CD4-positive, alpha-beta T cell treated with Interleukin-15 for 1 hour (primary cell): Measurements from ENCODE around the gene NME7.
"Not testable (repeated sequence)": the region's sequence is repeated elsewhere in the genome, so short reads cannot be mapped to it uniquely, and the experiment has no call there.

Experiments used
- DNase-seq: peaks from one replicate; pipeline ENCODE4 v3.0.0-alpha.2; 2020

NME7 gene

GRCh38 chr1:169212088-169212487, 155.5 kb downstream of the NME7 start:
- no peak for DNase-seq

GRCh38 chr1:169207797-169208520, 159.6 kb downstream of the NME7 start:
- DNase-seq: no peak

GRCh38 chr1:169204157-169204556, 163.4 kb downstream of the NME7 start:
- no peak for DNase-seq

GRCh38 chr1:169202791-169203665, 164.6 kb downstream of the NME7 start:
- DNase-seq: no peak

- DNase-seq: no peak
Measured at GRCh38 chr1:169201084-169201619, 166.4 kb downstream of the NME7 start.

GRCh38 chr1:169200319-169200718, 167.3 kb downstream of the NME7 start:
- no peak for DNase-seq

GRCh38 chr1:169196581-169196980, 171.0 kb downstream of the NME7 start:
- no peak for DNase-seq

- no peak for DNase-seq
Measured at GRCh38 chr1:169196161-169196560, 171.4 kb downstream of the NME7 start.

GRCh38 chr1:169193191-169193850, 174.3 kb downstream of the NME7 start:
- DNase-seq: no peak

GRCh38 chr1:169186106-169186505, 181.5 kb downstream of the NME7 start:
- DNase-seq: no peak

- DNase-seq: no peak
Measured at GRCh38 chr1:169184812-169185211, 182.8 kb downstream of the NME7 start.

- DNase-seq: no peak
Measured at GRCh38 chr1:169180174-169180573, 187.4 kb downstream of the NME7 start.

GRCh38 chr1:169179431-169179830, 188.2 kb downstream of the NME7 start:
- DNase-seq: not testable (repeated sequence)

GRCh38 chr1:169175461-169175860, 192.1 kb downstream of the NME7 start:
- DNase-seq: no peak

- no peak for DNase-seq
Measured at GRCh38 chr1:169163059-169163458, 204.5 kb downstream of the NME7 start.

- peak; percentile 18 for DNase-seq
Measured at GRCh38 chr1:169161496-169162194, 206.0 kb downstream of the NME7 start.

GRCh38 chr1:169160845-169161495, 206.6 kb downstream of the NME7 start:
- DNase-seq: no peak

- no peak for DNase-seq
Measured at GRCh38 chr1:169156580-169156979, 211.0 kb downstream of the NME7 start.

- no peak for DNase-seq
Measured at GRCh38 chr1:169155675-169156074, 211.9 kb downstream of the NME7 start.

- no peak for DNase-seq
Measured at GRCh38 chr1:169151338-169151837, 216.2 kb downstream of the NME7 start.

- DNase-seq: no peak
Measured at GRCh38 chr1:169150641-169151337, 216.8 kb downstream of the NME7 start.
